ENCODE measurements around the gene EXPH5.

GRCh38 chr11:108618529-108618928 is 25.0 kb upstream of the EXPH5 start:
- TF ChIP-seq CSDC2 (CRISPR knock-in tag; IDR thresholded peaks at IDR 0.05) (no peak), SNAI2 (CRISPR knock-in tag; IDR thresholded peaks at IDR 0.05) (no peak), ZFP30 (CRISPR knock-in tag; IDR thresholded peaks at IDR 0.05) (no peak), PATZ1 (CRISPR knock-in tag; IDR thresholded peaks at IDR 0.05; ENCODE audit: borderline replicate concordance) (no peak), CREB5 (CRISPR knock-in tag; IDR thresholded peaks at IDR 0.05; ENCODE audit: low read depth) (no peak), OSR1 (CRISPR knock-in tag; IDR thresholded peaks at IDR 0.05) (no peak), ZNF8 (CRISPR knock-in tag; IDR thresholded peaks at IDR 0.05) (no peak), ZC3H10 (CRISPR knock-in tag; IDR thresholded peaks at IDR 0.05) (no peak)
